Panc1 (cell line): ENCODE measurements around the gene RAB10. TPM values are rescaled to one million over a fixed set of nuclear protein-coding genes. Genes with fewer than 3 reads are reported as not detected.

Experiments
- ATAC-seq: fragments of 200-7000 bp; cut with Tn5 transposase; 2 replicates; pipeline ENCODE4 v1.9.1; 2020; ENCODE audit warnings: mild to moderate bottlenecking, moderate library complexity
- BruUV-seq: library from RNA; stranded (reverse); fragments of 400-500 nt; replicated peaks from 2 replicates; lab custom pipeline; 2021; lab: Mats Ljungman, UMichigan
- CTCF ChIA-PET: fragments of 300-600 bp; sonication (Branson Sonifier 250); formaldehyde crosslinking; loops from one replicate; lab custom pipeline; 2022; ENCODE audit warnings: antibody characterized with exemption; lab: Charles Lee
- POLR2A ChIA-PET: fragments of 300-600 bp; sonication (Branson Sonifier 250); formaldehyde crosslinking; loops from one replicate; lab custom pipeline; 2022; ENCODE audit warnings: antibody characterized with exemption; lab: Charles Lee
- DNase-seq: peaks from one replicate; pipeline ENCODE4 v3.0.0-alpha.2; 2010; ENCODE audit warnings: low read depth, low spot score
- H3K27ac ChIP-seq: 2 replicates; pipeline ENCODE4 v1.5.1; 2011; ENCODE audit warnings: mild to moderate bottlenecking, low read length, inconsistent platforms
- H3K27me3 ChIP-seq: fragments of 200-500 bp; sonication (Bioruptor generic); 2 replicates; pipeline ENCODE4 v1.6.0; 2014; ENCODE audit warnings: low read length, inconsistent platforms; ENCODE audit not compliant: control insufficient read depth, insufficient read depth
- H3K36me3 ChIP-seq: fragments of 200-500 bp; sonication (Bioruptor generic); 2 replicates; pipeline ENCODE4 v1.5.1; 2014; ENCODE audit warnings: inconsistent platforms, mild to moderate bottlenecking, low read length, moderate library complexity; ENCODE audit not compliant: control insufficient read depth, insufficient read depth
- H3K4me1 ChIP-seq: 2 replicates; pipeline ENCODE4 v1.5.1; 2011; ENCODE audit warnings: inconsistent platforms, mild to moderate bottlenecking, low read length, moderate library complexity; ENCODE audit not compliant: control insufficient read depth, insufficient read depth
- H3K4me3 ChIP-seq, 2 experiments: 2 replicates each; pipeline ENCODE4 v1.5.1; 2011 to 2012; ENCODE audit warnings: low read depth in 2 of 2, low read length in 2 of 2, mild to moderate bottlenecking in 2 of 2, inconsistent platforms in 1 of 2, moderate library complexity in 1 of 2
- H3K9me3 ChIP-seq: fragments of 200-500 bp; sonication (Bioruptor generic); 2 replicates; pipeline ENCODE4 v1.5.1; 2014; ENCODE audit warnings: low read depth, mild to moderate bottlenecking, inconsistent platforms, low read length, moderate library complexity; ENCODE audit not compliant: control insufficient read depth, insufficient read depth
- POLR2AphosphoS5 ChIP-seq: IDR thresholded peaks from 2 replicates; pipeline ENCODE4 v1.6.1; 2012; ENCODE audit warnings: mild to moderate bottlenecking, low read depth, low read length, moderate library complexity
- SIN3A ChIP-seq: IDR thresholded peaks from 2 replicates; pipeline ENCODE4 v1.6.1; 2012; ENCODE audit warnings: low read depth, mild to moderate bottlenecking, low read length, moderate library complexity, borderline replicate concordance; ENCODE audit not compliant: insufficient read depth
- TCF7L2 ChIP-seq: IDR thresholded peaks from 2 replicates; pipeline ENCODE4 v1.6.1; 2011; ENCODE audit warnings: mild to moderate bottlenecking, low read depth, low read length, inconsistent platforms
- in situ Hi-C: cut with HindIII; loops from 2 replicates; pipeline ENCODE4 v1.10.0; 2016; ENCODE audit warnings: low sequenced_read_pairs, low pct_unique_long_range_greater_than_20kb
- intact Hi-C: fragments of 100-400 bp; cut with micrococcal nuclease; formaldehyde crosslinking; loops from one replicate; pipeline ENCODE4 v1.10.0; 2022; ENCODE audit not compliant: unreplicated experiment
- total RNA-seq: library from RNA; stranded (reverse); gene quantifications from one replicate; pipeline ENCODE4 v1.2.1, GENCODE V29; 2021; ENCODE audit not compliant: unreplicated experiment
- TF ChIP-seq, protein P1 (sequence below): fragments of 450-650 bp; IDR thresholded peaks from 2 replicates; pipeline ENCODE4 v1.5.1; 2017; ENCODE audit warnings: mild to moderate bottlenecking
- TF ChIP-seq, protein P2 (sequence below), 2 experiments: IDR thresholded peaks; 2 replicates each; pipeline ENCODE4 v1.6.1; 2011 to 2012; ENCODE audit warnings: low read depth in 2 of 2, control low read depth in 1 of 2, low read length in 1 of 2, mild to moderate bottlenecking in 1 of 2, moderate library complexity in 1 of 2; ENCODE audit not compliant: insufficient read depth in 1 of 2

Gene RAB10
- total RNA-seq, 1 experiment from 2014 or later, result 208 TPM

DNA sequence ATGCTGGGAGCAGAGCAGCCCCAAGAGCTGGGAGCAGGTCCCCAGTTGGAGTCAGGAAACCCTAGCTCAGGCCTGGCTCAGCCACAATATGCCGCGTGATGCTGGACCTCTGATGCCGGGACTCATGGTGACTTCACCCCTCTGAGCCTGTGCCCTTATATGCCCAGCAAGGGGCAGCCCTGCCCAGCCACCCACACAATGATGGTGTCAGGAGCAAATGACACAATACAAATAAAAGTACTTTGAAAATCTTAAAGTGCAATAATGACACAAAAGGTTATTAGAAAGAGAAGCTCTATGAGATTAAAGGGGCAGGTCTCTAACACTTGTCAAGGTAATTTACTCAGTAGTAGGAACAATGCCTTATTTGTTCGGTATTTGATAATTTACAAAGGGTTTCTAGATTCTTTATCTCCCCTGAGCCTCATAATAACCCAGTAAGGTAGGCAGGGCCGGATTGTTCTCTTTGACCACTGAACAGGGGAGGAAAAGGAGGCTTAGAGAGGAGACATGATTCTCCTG lies 33.3 kb upstream of the RAB10 start:
- H3K27ac ChIP-seq, result peak overlapping the region; percentile 62
- intact Hi-C loops, result no loop called here
- ATAC-seq (no peak), DNase-seq (no peak)
- H3K4me3 ChIP-seq, result no peak overlapping the region
- in situ Hi-C loops, result no loop called here
- no TSS peak for BruUV-seq
- TF ChIP-seq SIN3A (no peak), TCF7L2 (no peak), POLR2AphosphoS5 (no peak)
- TF ChIP-seq, protein P1, sequence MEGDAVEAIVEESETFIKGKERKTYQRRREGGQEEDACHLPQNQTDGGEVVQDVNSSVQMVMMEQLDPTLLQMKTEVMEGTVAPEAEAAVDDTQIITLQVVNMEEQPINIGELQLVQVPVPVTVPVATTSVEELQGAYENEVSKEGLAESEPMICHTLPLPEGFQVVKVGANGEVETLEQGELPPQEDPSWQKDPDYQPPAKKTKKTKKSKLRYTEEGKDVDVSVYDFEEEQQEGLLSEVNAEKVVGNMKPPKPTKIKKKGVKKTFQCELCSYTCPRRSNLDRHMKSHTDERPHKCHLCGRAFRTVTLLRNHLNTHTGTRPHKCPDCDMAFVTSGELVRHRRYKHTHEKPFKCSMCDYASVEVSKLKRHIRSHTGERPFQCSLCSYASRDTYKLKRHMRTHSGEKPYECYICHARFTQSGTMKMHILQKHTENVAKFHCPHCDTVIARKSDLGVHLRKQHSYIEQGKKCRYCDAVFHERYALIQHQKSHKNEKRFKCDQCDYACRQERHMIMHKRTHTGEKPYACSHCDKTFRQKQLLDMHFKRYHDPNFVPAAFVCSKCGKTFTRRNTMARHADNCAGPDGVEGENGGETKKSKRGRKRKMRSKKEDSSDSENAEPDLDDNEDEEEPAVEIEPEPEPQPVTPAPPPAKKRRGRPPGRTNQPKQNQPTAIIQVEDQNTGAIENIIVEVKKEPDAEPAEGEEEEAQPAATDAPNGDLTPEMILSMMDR, result no peak
- TF ChIP-seq, protein P2, sequence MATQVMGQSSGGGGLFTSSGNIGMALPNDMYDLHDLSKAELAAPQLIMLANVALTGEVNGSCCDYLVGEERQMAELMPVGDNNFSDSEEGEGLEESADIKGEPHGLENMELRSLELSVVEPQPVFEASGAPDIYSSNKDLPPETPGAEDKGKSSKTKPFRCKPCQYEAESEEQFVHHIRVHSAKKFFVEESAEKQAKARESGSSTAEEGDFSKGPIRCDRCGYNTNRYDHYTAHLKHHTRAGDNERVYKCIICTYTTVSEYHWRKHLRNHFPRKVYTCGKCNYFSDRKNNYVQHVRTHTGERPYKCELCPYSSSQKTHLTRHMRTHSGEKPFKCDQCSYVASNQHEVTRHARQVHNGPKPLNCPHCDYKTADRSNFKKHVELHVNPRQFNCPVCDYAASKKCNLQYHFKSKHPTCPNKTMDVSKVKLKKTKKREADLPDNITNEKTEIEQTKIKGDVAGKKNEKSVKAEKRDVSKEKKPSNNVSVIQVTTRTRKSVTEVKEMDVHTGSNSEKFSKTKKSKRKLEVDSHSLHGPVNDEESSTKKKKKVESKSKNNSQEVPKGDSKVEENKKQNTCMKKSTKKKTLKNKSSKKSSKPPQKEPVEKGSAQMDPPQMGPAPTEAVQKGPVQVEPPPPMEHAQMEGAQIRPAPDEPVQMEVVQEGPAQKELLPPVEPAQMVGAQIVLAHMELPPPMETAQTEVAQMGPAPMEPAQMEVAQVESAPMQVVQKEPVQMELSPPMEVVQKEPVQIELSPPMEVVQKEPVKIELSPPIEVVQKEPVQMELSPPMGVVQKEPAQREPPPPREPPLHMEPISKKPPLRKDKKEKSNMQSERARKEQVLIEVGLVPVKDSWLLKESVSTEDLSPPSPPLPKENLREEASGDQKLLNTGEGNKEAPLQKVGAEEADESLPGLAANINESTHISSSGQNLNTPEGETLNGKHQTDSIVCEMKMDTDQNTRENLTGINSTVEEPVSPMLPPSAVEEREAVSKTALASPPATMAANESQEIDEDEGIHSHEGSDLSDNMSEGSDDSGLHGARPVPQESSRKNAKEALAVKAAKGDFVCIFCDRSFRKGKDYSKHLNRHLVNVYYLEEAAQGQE (IDR thresholded peaks at IDR 0.05; ENCODE audit: insufficient read depth in 1 of 2, low read depth in 2 of 2, low read length in 1 of 2), result no peak
- ChIA-PET POLR2A (interaction anchor here (1.1 kb wide), 1 partner anchor 11 kb away, joined by 3 read pairs; no protein-coding TSS in a partner anchor), CTCF (no interaction called here)
- H3K4me1 ChIP-seq, result peaks cover 27% of the 10 kb centered on the region
- H3K27me3 ChIP-seq, result no peaks in the 10 kb centered on the region
- no peaks in the 10 kb centered on the region for H3K36me3 ChIP-seq
- no peaks in the 10 kb centered on the region for H3K9me3 ChIP-seq

DNA sequence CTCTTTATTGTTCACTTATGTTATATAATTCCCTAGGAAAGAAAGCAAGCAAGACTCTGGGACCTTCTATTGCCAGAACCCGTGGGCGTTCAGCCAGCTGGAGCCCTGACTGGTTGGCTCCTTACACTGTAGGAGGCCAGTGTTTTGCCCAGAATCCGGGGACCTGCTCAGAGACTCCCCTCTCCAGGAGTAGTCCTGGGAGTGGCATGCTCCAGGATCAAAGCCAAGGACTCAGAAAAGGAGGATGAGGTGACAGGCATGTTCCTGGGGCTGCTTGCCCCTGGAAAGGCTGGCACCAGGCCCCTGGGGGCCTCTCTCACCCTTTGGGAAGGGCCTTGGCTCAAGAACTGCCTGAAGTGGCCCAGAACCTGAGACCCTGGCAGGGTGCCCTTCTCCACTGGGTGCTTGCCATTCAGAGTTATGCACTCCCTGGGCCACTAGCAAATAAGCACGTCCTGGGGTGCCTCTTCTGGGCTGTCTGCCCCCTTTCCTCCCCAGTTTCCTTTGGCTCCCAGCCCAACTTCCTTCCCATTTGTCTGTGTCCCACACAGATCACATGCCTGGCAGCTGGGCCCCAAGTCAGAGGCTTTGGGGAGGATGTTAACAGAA lies 32.0 kb upstream of the RAB10 start:
- CTCF ChIA-PET, result no interaction called here
- ATAC-seq, result no peak

More for the DNA sequence above, 32.0 kb upstream of the RAB10 start:
- DNase-seq, result no peak
- Histone ChIP-seq H3K4me3 (no peak overlapping the region), H3K27me3 (no peaks in the 10 kb centered on the region), H3K27ac (peak overlapping the region; percentile 74), H3K9me3 (no peaks in the 10 kb centered on the region), H3K36me3 (no peaks in the 10 kb centered on the region), H3K4me1 (peaks cover 27% of the 10 kb centered on the region)
- TF ChIP-seq POLR2AphosphoS5 (no peak), TCF7L2 (peak; percentile 43; the same call in 1 of the 2 replicates), SIN3A (no peak)
- no TSS peak for BruUV-seq
- in situ Hi-C loops, result no loop called here
- POLR2A ChIA-PET, result no interaction called here
- intact Hi-C loops, result no loop called here
